Adrenal gland (tissue), 12 donors: Measurements from ENCODE around the gene ATG10. TPM values are rescaled to one million over a fixed set of nuclear protein-coding genes. Genes with fewer than 3 reads are reported as not detected.

Experiments used
- DNase-seq, 7 donors: peaks; one replicate each; pipeline ENCODE4 v3.0.0-alpha.2; 2019 to 2020
- H3K27ac ChIP-seq, 5 donors: fragments of 200-600 bp; sonication (generic) in 4 of 5; 1 replicate in 3 of 5; 2 replicates in 2 of 5; pipeline versions ENCODE4 v1.5.1 to v1.8.0; 2016 to 2020; ENCODE audit warnings: mild to moderate bottlenecking in 1 of 5
- H3K27me3 ChIP-seq: fragments of 200-600 bp; 2 replicates; pipeline ENCODE4 v1.8.0; 2021
- H3K36me3 ChIP-seq, 2 donors: fragments of 200-600 bp; replicated peaks in 1 of 2; 1 replicate in 1 of 2; 2 replicates in 1 of 2; pipeline versions ENCODE4 v1.5.1 to v1.8.0; 2018 to 2022
- H3K4me1 ChIP-seq, 2 donors: fragments of 200-600 bp; replicated peaks in 1 of 2; 1 replicate in 1 of 2; 2 replicates in 1 of 2; pipeline versions ENCODE4 v1.5.1 to v1.8.0; 2018 to 2021
- H3K4me3 ChIP-seq, 4 donors: fragments of 200-600 bp; sonication (generic) in 3 of 4; one replicate each; pipeline ENCODE4 v1.5.1; 2016 to 2018
- H3K9me3 ChIP-seq, 3 donors: fragments of 200-600 bp; sonication (generic) in 1 of 3; replicated peaks in 1 of 3; 1 replicate in 2 of 3; 2 replicates in 1 of 3; pipeline versions ENCODE4 v1.5.1 to v1.8.0; 2016 to 2021
- POLR2A ChIP-seq, 2 donors: fragments of 450-650 bp; IDR thresholded peaks; one replicate each; pipeline ENCODE4 v1.6.1; 2017; ENCODE audit warnings: antibody characterized with exemption in 2 of 2, mild to moderate bottlenecking in 2 of 2, moderate library complexity in 1 of 2
- WGBS, 4 donors: extraction: QIAGEN DNeasy Blood & Tissue Kit in 2 of 4; methylation state at CpG; one replicate each; pipeline versions ENCODE4 v1.1.5 to v1.1.7; 2013 to 2017; 5-methylcytosine and 5-hydroxymethylcytosine counted together
- intact Hi-C, 2 donors: fragments of 100-400 bp; cut with DNase I; formaldehyde crosslinking; loops; one replicate each; pipeline versions ENCODE4 v1.14.1 to v1.15.0; 2022 to 2023
- polyA plus RNA-seq, 3 donors: library from polyadenylated mRNA; stranded (reverse); fragments of 200-250 nt in 2 of 3; fragments of 350-450 nt in 1 of 3; fragmentation: Illumina TruSeq in 1 of 3; extraction: RNeasy Lipid Tissue Mini Kit (QIAGEN cat#74804) in 1 of 3; gene quantifications; one replicate each; pipeline ENCODE4 v1.2.3, GENCODE V29; 2013 to 2014
- total RNA-seq, 9 donors: library from RNA; depleted of rRNA in 4 of 9; stranded (reverse); fragments of >200 nt in 4 of 9; fragments of 120-200 nt in 1 of 9; fragmentation: NEBNext Ultra II Directional in 1 of 9; extraction: Animal tissue kit (Norgen Biotek cat#: 25700) in 1 of 9; gene quantifications; one replicate each; pipeline versions ENCODE4 v1.1.0 to v1.2.4, GENCODE V29; 2013 to 2023
- TF ChIP-seq, protein P1 (sequence below), 6 experiments: fragments of 450-650 bp in 4 of 6; fragments of 200-600 bp in 2 of 6; sonication (generic) in 1 of 6; IDR thresholded peaks; 1 replicate in 5 of 6; 2 replicates in 1 of 6; pipeline versions ENCODE4 v1.5.1 to v1.8.0; 2016 to 2021; ENCODE audit warnings: antibody characterized with exemption in 6 of 6, mild to moderate bottlenecking in 2 of 6, moderate library complexity in 1 of 6
- donor health status: healthy with polysubstance abuse.
- donor health status: Bipolar disorder and iron deficiency.
- donor health status: DM: yes; HTN: yes; CAD: no.
- donor health status: DM: no; HTN: no; CAD: no.
- donor health status: DM: no; HTN: no; CAD: no.
- donor health status: DM: yes; HTN: yes; CAD: no.

ATG10 gene
- total and polyA plus RNA-seq, 12 donors, result 4.0 to 15.1 (median 7.1) TPM

DNA sequence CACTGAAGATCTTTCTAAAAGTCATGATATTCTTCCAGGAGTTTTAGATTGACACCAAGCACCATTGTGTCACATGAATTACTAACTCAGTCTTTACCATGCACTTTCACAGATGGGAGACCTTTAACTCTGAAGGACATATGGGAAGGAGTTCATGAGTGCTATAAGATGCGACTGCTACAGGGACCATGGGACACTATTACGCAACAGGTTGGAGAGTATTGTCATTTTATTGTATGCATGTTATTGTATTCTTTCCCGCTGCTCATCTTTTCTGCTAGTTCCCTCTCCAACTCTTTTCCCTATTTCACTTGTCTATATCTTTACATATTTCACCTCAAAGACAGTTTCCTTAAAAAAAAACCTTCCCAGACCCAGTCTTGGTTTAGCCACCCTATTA lies 206.6 kb downstream of the ATG10 start:
- TF ChIP-seq, protein P1, sequence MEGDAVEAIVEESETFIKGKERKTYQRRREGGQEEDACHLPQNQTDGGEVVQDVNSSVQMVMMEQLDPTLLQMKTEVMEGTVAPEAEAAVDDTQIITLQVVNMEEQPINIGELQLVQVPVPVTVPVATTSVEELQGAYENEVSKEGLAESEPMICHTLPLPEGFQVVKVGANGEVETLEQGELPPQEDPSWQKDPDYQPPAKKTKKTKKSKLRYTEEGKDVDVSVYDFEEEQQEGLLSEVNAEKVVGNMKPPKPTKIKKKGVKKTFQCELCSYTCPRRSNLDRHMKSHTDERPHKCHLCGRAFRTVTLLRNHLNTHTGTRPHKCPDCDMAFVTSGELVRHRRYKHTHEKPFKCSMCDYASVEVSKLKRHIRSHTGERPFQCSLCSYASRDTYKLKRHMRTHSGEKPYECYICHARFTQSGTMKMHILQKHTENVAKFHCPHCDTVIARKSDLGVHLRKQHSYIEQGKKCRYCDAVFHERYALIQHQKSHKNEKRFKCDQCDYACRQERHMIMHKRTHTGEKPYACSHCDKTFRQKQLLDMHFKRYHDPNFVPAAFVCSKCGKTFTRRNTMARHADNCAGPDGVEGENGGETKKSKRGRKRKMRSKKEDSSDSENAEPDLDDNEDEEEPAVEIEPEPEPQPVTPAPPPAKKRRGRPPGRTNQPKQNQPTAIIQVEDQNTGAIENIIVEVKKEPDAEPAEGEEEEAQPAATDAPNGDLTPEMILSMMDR (IDR thresholded peaks at IDR 0.05), result no peak
- TF ChIP-seq POLR2A (IDR thresholded peaks at IDR 0.05), result no peak
- Histone ChIP-seq H3K9me3 (no peaks in the 10 kb centered on the region), H3K4me1 (no peaks in the 10 kb centered on the region), H3K27ac (no peak overlapping the region), H3K4me3 (no peak overlapping the region), H3K27me3 (no peaks in the 10 kb centered on the region), H3K36me3 (no peaks in the 10 kb centered on the region)
- intact Hi-C loops, result loop anchor here in 1 of 2 donors (10.0 kb wide), 1 partner anchor 46 kb away; no protein-coding TSS in a partner anchor
- DNase-seq, result no peak
- WGBS, 4 donors, result 96 to 100% (median 99%) methylated on average over 3 of the region's 3 CpGs

DNA sequence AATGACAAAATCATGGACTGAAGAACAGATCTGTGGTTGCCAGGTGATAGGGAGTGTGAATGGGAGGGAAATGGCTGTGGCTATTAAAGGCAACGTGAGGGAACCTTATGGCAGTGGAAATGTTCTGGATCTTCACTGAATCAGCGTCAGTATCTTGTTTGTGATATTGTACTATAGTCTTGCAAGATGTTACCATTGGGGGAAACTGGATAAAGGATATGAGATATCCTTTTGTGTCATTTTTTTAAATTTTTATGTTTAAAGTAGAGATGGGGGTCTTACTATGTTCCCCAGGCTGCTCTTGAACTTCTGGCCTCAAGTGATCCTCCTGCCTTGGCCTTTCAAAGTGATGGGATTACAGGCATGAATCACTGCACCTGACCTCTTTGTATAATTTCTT lies 210.8 kb downstream of the ATG10 start:
- intact Hi-C loops, result no loop called here

DNA sequence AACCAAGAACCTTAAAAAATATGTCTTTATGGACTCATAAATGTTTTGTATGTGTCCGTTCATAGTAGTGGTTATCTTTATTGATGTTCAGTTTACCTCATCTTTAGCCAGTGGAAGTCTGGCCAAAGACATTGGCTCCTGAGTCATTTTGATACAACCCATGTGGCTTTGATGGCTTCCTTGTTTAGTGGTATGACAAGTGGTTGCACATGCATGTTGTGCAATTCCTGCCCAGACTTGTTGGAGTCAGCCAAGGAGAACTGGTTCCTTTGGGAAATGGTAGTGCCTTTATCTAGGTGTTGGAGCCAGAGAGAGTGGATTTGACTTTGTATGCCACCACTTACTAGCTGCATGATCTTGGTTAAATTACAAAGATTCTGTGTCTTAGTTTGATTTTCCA lies 212.0 kb downstream of the ATG10 start:
- intact Hi-C loops, result no loop called here
- TF ChIP-seq, protein P1 (IDR thresholded peaks at IDR 0.05), result no peak
- no peak for TF ChIP-seq POLR2A (IDR thresholded peaks at IDR 0.05)
- 84 to 100% (median 88%) methylated on average over 1 of the region's 1 CpG for WGBS, 4 donors

More for the DNA sequence above, 210.8 kb downstream of the ATG10 start:
- Histone ChIP-seq H3K27me3 (no peaks in the 10 kb centered on the region), H3K27ac (no peak overlapping the region), H3K36me3 (no peaks in the 10 kb centered on the region), H3K4me1 (no peaks in the 10 kb centered on the region), H3K9me3 (no peaks in the 10 kb centered on the region), H3K4me3 (no peak overlapping the region)
- no peak for DNase-seq
- TF ChIP-seq POLR2A (IDR thresholded peaks at IDR 0.05), result no peak
- 92 to 100% (median 97%) methylated on average over 2 of the region's 2 CpGs for WGBS, 4 donors

DNA sequence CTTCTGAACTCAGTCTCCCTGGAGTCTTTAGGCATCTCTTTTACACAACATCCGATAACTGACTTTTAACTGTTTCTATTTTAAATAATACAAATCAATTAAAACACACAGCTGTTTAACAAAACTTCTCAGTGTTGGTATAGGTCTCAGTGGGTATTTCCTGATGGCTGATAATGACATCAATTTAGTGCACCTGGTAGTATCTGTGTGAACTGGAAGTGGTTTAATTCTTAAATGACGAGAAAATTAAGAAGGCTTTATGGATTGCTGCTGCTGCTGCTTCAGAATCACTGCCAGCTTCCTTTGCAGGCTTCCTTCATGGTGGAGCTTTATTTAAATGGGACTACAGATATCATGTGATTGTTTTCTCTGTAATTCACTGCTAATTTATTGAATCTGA lies 214.0 kb downstream of the ATG10 start:
- Histone ChIP-seq H3K27me3 (no peaks in the 10 kb centered on the region), H3K36me3 (no peaks in the 10 kb centered on the region), H3K27ac (no peak overlapping the region), H3K4me3 (no peak overlapping the region), H3K9me3 (peaks cover 0 to 4% (median 0%) of the 10 kb centered on the region in 3 donors), H3K4me1 (no peaks in the 10 kb centered on the region)
- WGBS, 4 donors, result 76 to 87% (median 82%) methylated on average over 2 of the region's 2 CpGs
- DNase-seq, result no peak
- intact Hi-C loops, result no loop called here
- no peak for TF ChIP-seq POLR2A (IDR thresholded peaks at IDR 0.05)
- TF ChIP-seq, protein P1 (IDR thresholded peaks at IDR 0.05), result no peak

More for the DNA sequence above, 212.0 kb downstream of the ATG10 start:
- Histone ChIP-seq H3K4me1 (no peaks in the 10 kb centered on the region), H3K4me3 (no peak overlapping the region), H3K27ac (no peak overlapping the region), H3K36me3 (no peaks in the 10 kb centered on the region), H3K9me3 (peaks cover 0 to under 1% (median 0%) of the 10 kb centered on the region in 3 donors), H3K27me3 (no peaks in the 10 kb centered on the region)
- DNase-seq, result no peak

DNA sequence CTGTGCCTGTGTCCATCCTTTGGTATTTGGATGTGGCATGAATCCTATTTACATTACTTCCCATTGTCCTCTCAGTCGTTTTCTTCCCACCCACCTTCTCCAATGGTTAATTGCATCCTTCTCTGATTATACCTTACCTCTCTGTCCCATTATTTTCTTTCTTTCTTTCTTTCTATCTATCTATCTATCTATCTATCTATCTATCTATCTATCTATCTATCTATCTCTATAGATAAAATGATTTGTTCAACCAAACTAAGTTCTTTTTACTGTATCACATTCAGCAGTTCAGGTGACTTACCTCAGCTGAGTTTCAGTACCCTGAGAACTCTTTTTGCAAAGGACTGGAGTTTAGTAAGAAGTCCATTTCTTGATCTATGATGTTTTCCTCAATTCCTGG lies 225.7 kb downstream of the ATG10 start:
- no peaks in the 10 kb centered on the region for H3K9me3 ChIP-seq
- no peaks in the 10 kb centered on the region for H3K4me1 ChIP-seq
- no peak for DNase-seq
- intact Hi-C loops, result no loop called here
- H3K27me3 ChIP-seq, result no peaks in the 10 kb centered on the region
- no peaks in the 10 kb centered on the region for H3K36me3 ChIP-seq
- no peak overlapping the region for H3K27ac ChIP-seq
- no peak overlapping the region for H3K4me3 ChIP-seq
- WGBS, 4 donors, result 56 to 81% (median 64%) methylated on average over 1 of the region's 1 CpG
- no peak for TF ChIP-seq POLR2A (IDR thresholded peaks at IDR 0.05)
- TF ChIP-seq, protein P1 (IDR thresholded peaks at IDR 0.05), result no peak
